NCI-H1105 (cell line): ENCODE results near the gene PROSER3.
"Not testable (repeated sequence)": the region's sequence is repeated elsewhere in the genome, so short reads cannot be mapped to it uniquely, and the experiment has no call there.

Experiments used
- DNase-seq: peaks from one replicate; lab custom pipeline; 2025; lab: John Stamatoyannopoulos, UW

PROSER3 gene

DNA sequence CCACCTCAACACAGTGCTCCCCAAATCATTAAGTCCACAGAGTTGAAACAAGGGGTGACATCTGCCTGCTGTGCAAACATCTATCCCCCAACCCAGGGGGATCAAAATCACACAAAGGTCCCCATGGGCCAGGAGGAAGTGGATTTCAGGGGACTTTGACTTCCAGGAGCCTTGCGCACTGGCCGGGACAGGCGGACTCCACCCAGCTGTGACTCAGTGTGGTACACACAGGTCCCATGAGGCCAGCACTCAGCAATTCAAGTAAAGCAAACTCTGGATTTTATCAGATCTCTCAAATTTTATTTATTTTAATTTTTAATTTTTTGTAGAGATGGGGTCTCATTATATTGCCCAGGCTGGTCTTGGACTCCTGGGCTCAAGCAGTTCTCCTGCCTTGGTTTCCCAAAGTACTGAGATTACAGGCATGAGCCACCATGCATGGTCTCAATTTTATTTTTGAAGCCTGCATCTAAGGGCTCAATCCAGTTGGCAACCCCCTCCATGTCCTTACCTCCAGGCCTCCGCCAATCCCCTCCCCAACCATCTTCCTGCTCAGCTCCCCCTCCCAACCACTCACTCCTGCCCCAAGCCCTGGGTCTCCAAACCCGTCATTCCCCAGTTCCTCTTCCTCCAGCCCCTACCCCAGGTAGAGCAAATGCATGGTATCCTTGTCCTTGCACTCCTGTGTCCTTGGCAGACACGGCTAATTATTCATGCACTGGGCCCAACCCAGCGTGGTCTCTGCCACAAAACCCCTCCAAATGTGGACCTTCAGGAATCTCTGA, 35.6 kb downstream of the PROSER3 start:
- DNase-seq: no peak

DNA sequence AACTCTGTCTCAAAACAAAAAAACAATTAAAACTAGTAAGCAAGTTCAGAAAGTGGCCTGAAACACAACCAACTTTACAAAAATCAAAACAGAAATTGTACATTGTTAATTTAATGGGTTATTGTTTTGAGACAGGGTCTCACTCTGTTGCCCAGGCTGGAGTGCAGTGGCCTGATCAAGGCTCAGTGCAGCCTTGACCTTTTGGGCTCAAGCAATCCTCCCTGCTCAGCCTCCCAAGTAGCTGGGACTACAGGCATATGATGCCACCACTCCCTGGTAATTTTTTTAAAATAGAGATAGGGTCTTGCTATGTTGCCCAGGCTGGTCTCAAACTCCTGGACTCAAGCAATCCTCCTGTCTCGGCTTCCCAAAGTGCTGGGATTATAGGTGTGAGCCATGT, 37.6 kb downstream of the PROSER3 start:
- DNase-seq: not testable (repeated sequence)

- no peak for DNase-seq
Observed at GRCh38 chr19:35796645-35797542, 38.9 kb downstream of the PROSER3 start.

- no peak for DNase-seq
Observed at GRCh38 chr19:35797663-35798062, 39.7 kb downstream of the PROSER3 start.

GRCh38 chr19:35801828-35802227, 43.9 kb downstream of the PROSER3 start:
- DNase-seq: no peak

- DNase-seq: peak; percentile 19
Observed at GRCh38 chr19:35805526-35806102, 47.6 kb downstream of the PROSER3 start.

- no peak for DNase-seq
Observed at GRCh38 chr19:35806597-35806996, 48.6 kb downstream of the PROSER3 start.

- DNase-seq: no peak
Observed at GRCh38 chr19:35807633-35808032, 49.7 kb downstream of the PROSER3 start.

GRCh38 chr19:35811317-35812219, 53.6 kb downstream of the PROSER3 start:
- DNase-seq: no peak

DNA sequence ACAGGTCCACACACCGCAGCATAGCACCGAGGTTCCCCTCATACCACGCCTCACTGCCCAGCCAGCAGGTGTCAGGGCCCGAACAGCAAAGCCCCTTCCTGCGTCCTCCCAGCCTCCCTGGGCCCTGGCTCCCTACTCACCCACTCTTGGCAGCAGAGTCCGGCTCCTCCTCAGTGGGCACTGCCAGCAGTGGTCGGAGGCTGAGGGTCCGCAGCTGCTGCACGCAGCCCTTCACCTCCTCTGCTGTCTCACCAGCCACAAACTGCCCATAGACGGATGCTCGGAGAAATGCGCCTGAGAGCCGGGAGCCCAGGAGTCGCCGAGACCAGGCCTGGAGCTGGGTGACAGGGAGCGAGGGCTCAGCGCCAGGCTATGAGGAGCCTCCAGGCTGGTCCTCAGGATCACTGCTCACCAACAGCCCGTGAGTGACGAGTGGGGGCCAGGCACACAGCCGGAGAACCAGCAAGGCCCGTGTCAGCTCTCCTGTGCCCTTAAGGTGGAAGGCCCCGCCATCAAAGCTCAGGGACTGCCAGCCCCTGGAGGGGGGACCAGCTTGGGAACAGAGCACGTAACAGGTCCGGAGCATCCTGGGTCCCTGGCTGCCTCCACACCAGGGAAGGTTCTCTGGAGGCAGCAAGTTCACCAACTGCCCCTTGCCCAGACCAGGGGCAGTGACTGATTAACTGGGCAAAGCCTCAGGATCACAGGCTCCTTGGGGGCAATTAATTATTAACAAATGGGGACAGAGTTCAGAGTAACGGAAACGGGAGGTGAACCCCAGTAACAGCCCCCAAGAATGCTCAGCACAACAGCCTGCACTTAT, 54.5 kb downstream of the PROSER3 start, which contains the start of gene PRODH2:
TSS of gene PRODH2 (minus strand) at position 626 of the 823 bp plus-strand sequence. CDS start at position 586, 40 bp downstream.
- DNase-seq: no peak

- DNase-seq: no peak
Observed at GRCh38 chr19:35813043-35813890, 55.3 kb downstream of the PROSER3 start.

DNA sequence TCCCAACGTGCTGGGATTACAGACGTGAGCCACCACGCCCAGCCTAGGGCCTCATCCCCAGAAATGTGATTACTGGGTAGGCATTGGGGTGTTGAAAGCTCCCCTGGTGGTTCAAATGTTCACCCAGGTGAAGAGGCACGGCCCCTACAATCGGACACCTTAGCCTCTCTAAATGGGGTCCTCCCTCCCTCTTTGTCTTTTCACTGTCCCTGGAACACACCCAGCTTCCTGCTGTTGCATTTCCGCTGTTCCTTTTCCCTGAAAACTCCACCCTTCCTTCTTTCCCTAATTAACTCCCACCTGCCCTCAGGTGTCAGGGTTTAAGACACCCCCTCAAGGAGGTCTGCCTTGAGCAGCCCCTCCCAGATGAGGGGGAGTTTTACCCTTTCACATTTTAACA, 58.3 kb downstream of the PROSER3 start:
- DNase-seq: no peak

DNA sequence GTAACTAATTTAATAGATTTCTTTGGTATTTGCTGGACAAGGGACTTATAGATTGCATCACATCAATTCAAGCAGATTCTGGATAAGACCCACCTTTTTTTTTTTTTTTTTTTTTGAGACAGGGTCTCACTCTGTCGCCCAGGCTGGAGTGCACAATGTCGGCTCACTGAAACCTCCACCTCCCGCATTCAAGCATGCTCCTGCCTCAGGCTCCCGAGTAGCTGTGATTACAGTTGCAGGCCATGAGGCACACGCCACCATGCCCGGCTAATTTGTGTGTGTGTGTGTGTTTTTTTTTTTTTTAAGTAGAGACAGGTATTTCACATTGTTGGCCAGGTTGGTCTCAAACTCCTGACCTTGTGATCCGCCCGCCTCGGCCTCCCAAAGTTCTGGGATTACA, 58.9 kb downstream of the PROSER3 start:
- no peak for DNase-seq

- no peak for DNase-seq
Observed at GRCh38 chr19:35818445-35818844, 60.5 kb downstream of the PROSER3 start.
